Activated T-cell treated with anti-CD3 and anti-CD28 coated beads, Interleukin-2, amount 50 U/mL, for 4 hours (primary cell): ENCODE data around the gene PIAS2. TPM values are rescaled to one million over a fixed set of nuclear protein-coding genes. Genes with fewer than 3 reads are reported as not detected.
A peak's percentile ranks its signal among the peaks of the same experiment; 100 is the strongest.

ENCODE experiments used
- ATAC-seq, 2 donors: fragments of 200-7000 bp; cut with Tn5 transposase; one replicate each; pipeline ENCODE4 v1.10.0; 2021
- DNase-seq: peaks from one replicate; pipeline ENCODE4 v3.0.0-alpha.2; 2020
- H3K27me3 Mint-ChIP-seq: one replicate; pipeline ENCODE4 v1.8.0; 2021; ENCODE audit warnings: low read depth, mixed read lengths
- H3K36me3 Mint-ChIP-seq: one replicate; pipeline ENCODE4 v1.8.0; 2022; ENCODE audit warnings: mixed read lengths; ENCODE audit not compliant: insufficient read depth
- H3K4me1 Mint-ChIP-seq: one replicate; pipeline ENCODE4 v1.8.0; 2021; ENCODE audit warnings: low read depth, mixed read lengths
- H3K4me3 Mint-ChIP-seq: one replicate; pipeline ENCODE4 v1.8.0; 2021; ENCODE audit warnings: mild to moderate bottlenecking, moderate library complexity, mixed read lengths
- H3K9me3 Mint-ChIP-seq: one replicate; pipeline ENCODE4 v1.8.0; 2021; ENCODE audit warnings: mixed read lengths
- total RNA-seq, 3 donors: library from RNA; stranded (reverse); gene quantifications; one replicate each; pipeline ENCODE4 v1.2.1, GENCODE V29; 2021

PIAS2 gene
- total RNA-seq, 3 donors from 2014 or later = 20.1 to 22.6 (median 21.0) TPM

DNA sequence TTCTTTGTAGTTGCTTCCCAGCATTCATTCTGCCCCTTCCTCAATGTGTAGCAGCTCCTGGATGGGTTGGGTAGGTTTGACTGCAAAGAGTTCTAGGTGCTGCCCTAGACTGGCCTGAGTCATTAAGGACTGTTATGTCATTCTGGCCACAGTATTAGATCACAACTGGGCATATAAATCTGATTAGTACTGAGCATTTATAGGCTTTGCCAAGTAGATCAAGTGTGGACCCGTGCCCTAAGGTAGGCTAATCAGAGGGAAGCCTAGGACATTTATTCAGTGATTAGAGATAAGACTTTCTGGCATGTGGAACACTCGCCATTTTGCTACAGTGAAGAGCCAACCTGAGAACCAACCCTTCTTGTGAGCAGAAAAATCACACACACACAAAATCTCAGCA is 2.8 kb upstream of the PIAS2 start:
- peaks cover 26% of the 10 kb centered on the region for H3K4me1 Mint-ChIP-seq
- H3K27me3 Mint-ChIP-seq = no peaks in the 10 kb centered on the region
- H3K9me3 Mint-ChIP-seq = peaks cover 3% of the 10 kb centered on the region
- no peak overlapping the region for H3K4me3 Mint-ChIP-seq
- ATAC-seq (no peak), DNase-seq (no peak)
- no peaks in the 10 kb centered on the region for H3K36me3 Mint-ChIP-seq

GRCh38 chr18:46917803-46918600 is 695 bp upstream of the PIAS2 start:
- H3K4me3 Mint-ChIP-seq = peak overlapping the region; percentile 85
- H3K36me3 Mint-ChIP-seq = no peaks in the 10 kb centered on the region
- no peak for ATAC-seq

GRCh38 chr18:46916551-46917107 is 678 bp downstream of the PIAS2 start:
- H3K4me1 Mint-ChIP-seq = peaks cover 43% of the 10 kb centered on the region
- ATAC-seq = peak; percentile 52 to 59
- no peaks in the 10 kb centered on the region for H3K9me3 Mint-ChIP-seq
- H3K27me3 Mint-ChIP-seq = no peaks in the 10 kb centered on the region
- no peak for DNase-seq
- H3K36me3 Mint-ChIP-seq = no peaks in the 10 kb centered on the region
- H3K4me3 Mint-ChIP-seq = peak overlapping the region; percentile 86

More at GRCh38 chr18:46917803-46918600, 695 bp upstream of the PIAS2 start:
- no peaks in the 10 kb centered on the region for H3K9me3 Mint-ChIP-seq
- peaks cover 40% of the 10 kb centered on the region for H3K4me1 Mint-ChIP-seq
- no peaks in the 10 kb centered on the region for H3K27me3 Mint-ChIP-seq
- DNase-seq = no peak

- H3K9me3 Mint-ChIP-seq = no peaks in the 10 kb centered on the region
- peaks cover 43% of the 10 kb centered on the region for H3K4me1 Mint-ChIP-seq
- no peak for DNase-seq
- peak overlapping the region; percentile 86 for H3K4me3 Mint-ChIP-seq
- no peak for ATAC-seq
- no peaks in the 10 kb centered on the region for H3K36me3 Mint-ChIP-seq
- no peaks in the 10 kb centered on the region for H3K27me3 Mint-ChIP-seq
These were observed 1.3 kb downstream of the PIAS2 start for GRCh38 chr18:46915800-46916550.

GRCh38 chr18:46910856-46911255 is 6.5 kb downstream of the PIAS2 start:
- Mint-ChIP-seq H3K36me3 (peaks cover 8% of the 10 kb centered on the region), H3K27me3 (no peaks in the 10 kb centered on the region), H3K4me1 (peaks cover 36% of the 10 kb centered on the region), H3K9me3 (no peaks in the 10 kb centered on the region), H3K4me3 (no peak overlapping the region)
- DNase-seq = no peak
- ATAC-seq = no peak

DNA sequence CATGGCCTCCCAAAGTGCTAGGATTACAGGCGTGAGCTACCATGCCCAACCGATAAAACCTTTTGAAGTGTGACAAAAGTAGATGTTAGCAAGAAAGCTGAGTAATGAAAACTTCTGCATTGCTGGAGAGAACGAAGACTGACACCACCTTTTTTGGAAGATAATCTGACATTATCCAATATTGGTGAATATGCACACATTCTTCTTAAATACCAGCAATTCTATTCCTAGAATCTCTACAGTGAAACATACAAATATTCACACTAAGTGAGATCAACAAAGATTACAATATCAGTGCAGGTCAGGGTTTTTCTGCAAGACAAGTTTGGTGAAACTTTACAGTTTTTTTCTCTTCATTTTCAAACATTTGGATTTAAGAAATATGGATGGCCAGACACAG is 7.8 kb downstream of the PIAS2 start:
- Mint-ChIP-seq H3K4me3 (no peak overlapping the region), H3K9me3 (no peaks in the 10 kb centered on the region), H3K4me1 (peaks cover 29% of the 10 kb centered on the region), H3K36me3 (peaks cover 8% of the 10 kb centered on the region), H3K27me3 (no peaks in the 10 kb centered on the region)
- ATAC-seq = no peak
- DNase-seq = no peak

GRCh38 chr18:46903406-46903805 is 13.9 kb downstream of the PIAS2 start:
- DNase-seq = no peak
- no peak overlapping the region for H3K4me3 Mint-ChIP-seq
- peaks cover 22% of the 10 kb centered on the region for H3K4me1 Mint-ChIP-seq
- H3K27me3 Mint-ChIP-seq = no peaks in the 10 kb centered on the region
- H3K9me3 Mint-ChIP-seq = no peaks in the 10 kb centered on the region
- peaks cover 22% of the 10 kb centered on the region for H3K36me3 Mint-ChIP-seq
- ATAC-seq = no peak

DNA sequence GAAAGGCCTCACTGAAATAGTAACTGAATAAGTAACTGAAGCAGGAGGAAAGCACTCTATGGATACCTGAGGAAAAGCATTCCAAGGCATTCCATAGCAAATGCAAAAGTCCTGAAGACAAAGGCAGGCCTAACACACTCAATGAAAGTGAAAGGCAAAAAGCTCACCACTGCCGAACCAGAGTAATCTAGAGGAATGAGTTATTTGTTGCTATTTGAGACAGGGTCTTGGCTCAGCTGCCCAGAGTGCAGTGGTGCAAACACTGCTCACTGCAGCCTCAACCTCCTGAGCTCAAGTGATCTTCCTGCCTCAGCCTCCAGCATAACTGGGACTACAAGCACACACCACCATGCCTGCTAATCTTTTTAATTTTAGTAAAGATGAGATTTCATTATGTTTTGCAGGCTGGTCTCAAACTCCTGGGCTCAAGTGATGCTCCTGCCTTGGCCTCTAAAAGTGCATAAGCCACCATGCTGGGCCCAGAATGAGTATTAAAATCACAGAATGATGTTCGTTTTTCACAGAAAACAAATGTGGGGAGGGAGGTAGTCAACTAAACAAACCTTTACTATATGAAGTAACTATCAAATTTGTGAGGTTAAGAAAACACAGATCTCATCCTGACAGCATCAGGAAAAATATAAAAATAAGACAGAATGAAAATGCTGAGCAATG is 17.9 kb downstream of the PIAS2 start:
- no peaks in the 10 kb centered on the region for H3K9me3 Mint-ChIP-seq
- peaks cover 11% of the 10 kb centered on the region for H3K4me1 Mint-ChIP-seq
- ATAC-seq = no peak
- H3K36me3 Mint-ChIP-seq = peaks cover 23% of the 10 kb centered on the region
- no peak overlapping the region for H3K4me3 Mint-ChIP-seq
- no peaks in the 10 kb centered on the region for H3K27me3 Mint-ChIP-seq
- DNase-seq = no peak

- H3K36me3 Mint-ChIP-seq = peaks cover 29% of the 10 kb centered on the region
- peaks cover 35% of the 10 kb centered on the region for H3K4me1 Mint-ChIP-seq
- H3K27me3 Mint-ChIP-seq = no peaks in the 10 kb centered on the region
- peaks cover 7% of the 10 kb centered on the region for H3K9me3 Mint-ChIP-seq
- H3K4me3 Mint-ChIP-seq = no peak overlapping the region
- DNase-seq (no peak), ATAC-seq (no peak)
These were observed 23.2 kb downstream of the PIAS2 start for GRCh38 chr18:46894124-46894523.

GRCh38 chr18:46893360-46893759 is 23.9 kb downstream of the PIAS2 start:
- H3K9me3 Mint-ChIP-seq = peaks cover 15% of the 10 kb centered on the region
- no peaks in the 10 kb centered on the region for H3K27me3 Mint-ChIP-seq
- H3K4me3 Mint-ChIP-seq = no peak overlapping the region
- H3K4me1 Mint-ChIP-seq = peaks cover 35% of the 10 kb centered on the region
- no peak for DNase-seq
- H3K36me3 Mint-ChIP-seq = peaks cover 36% of the 10 kb centered on the region
- no peak for ATAC-seq

DNA sequence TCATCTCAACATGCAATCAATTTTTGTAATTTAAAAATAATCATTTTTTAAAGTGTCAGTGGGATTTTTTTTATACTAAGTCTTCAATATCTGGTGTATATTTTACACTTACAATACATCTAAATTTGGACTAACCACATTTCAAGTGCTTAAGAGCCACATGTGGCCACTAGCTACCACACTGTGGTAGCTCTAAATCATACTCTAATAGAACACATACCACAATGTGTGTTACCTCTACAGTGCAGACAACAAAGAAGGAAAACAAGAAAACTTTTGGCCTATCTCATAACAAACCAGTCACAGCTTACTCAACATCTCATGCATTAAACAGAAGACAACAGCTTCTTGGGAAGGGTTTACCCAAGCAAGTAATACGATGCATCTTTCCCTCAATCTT is 24.5 kb downstream of the PIAS2 start:
- H3K4me3 Mint-ChIP-seq = no peak overlapping the region
- DNase-seq (no peak), ATAC-seq (no peak)
- H3K4me1 Mint-ChIP-seq = peaks cover 34% of the 10 kb centered on the region
- H3K36me3 Mint-ChIP-seq = peaks cover 39% of the 10 kb centered on the region
- no peaks in the 10 kb centered on the region for H3K27me3 Mint-ChIP-seq
- H3K9me3 Mint-ChIP-seq = peaks cover 16% of the 10 kb centered on the region

DNA sequence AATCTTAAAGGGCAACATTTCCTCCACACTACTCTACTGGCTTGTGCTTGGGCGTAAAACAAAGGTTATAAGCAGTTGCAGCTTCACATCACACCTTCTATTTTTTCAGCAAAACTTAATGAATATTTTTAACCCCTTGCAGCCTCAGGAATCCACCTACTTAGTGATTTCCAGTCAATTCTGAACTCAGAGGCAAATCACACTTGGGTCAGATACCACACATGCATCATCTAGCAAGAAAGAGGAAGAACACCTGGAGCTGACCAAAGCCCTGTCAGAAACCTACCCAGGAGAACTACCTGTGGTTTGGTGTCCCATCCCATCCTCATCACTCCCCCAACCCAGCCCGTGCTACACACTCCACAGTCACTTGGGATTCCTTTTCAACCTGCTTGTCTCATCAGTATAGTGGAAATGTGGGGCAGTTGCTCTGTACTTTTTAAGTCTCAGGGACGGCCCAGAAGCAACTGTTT is 25.5 kb downstream of the PIAS2 start:
- Mint-ChIP-seq H3K4me3 (no peak overlapping the region), H3K27me3 (no peaks in the 10 kb centered on the region), H3K4me1 (peaks cover 31% of the 10 kb centered on the region), H3K9me3 (peaks cover 16% of the 10 kb centered on the region), H3K36me3 (peaks cover 40% of the 10 kb centered on the region)
- ATAC-seq (peak; percentile 23 to 43), DNase-seq (no peak)

GRCh38 chr18:46888965-46889364 is 28.3 kb downstream of the PIAS2 start:
- Mint-ChIP-seq H3K27me3 (no peaks in the 10 kb centered on the region), H3K36me3 (peaks cover 34% of the 10 kb centered on the region), H3K4me1 (peaks cover 28% of the 10 kb centered on the region), H3K9me3 (peaks cover 16% of the 10 kb centered on the region), H3K4me3 (no peak overlapping the region)
- ATAC-seq = no peak
- DNase-seq = no peak

DNA sequence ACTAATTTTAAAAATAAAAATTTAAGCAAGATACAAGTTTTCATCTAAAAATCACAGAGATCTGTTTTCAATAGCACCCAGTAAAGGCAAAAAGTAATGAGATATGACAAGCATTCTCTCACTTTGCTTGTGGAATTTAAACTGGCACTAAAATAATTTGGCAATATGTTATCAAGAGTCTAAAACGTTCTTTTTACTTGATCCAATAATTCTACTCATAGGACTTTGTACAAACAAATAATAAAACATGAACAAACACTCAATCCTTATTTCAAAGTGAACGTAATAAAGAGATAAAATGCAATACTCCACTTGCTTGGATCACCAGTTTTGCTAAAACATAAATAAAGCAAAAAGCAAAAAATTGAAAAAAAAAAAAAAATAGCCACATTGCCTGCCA is 30.4 kb downstream of the PIAS2 start:
- H3K27me3 Mint-ChIP-seq = no peaks in the 10 kb centered on the region
- H3K36me3 Mint-ChIP-seq = peaks cover 32% of the 10 kb centered on the region
- ATAC-seq (no peak), DNase-seq (no peak)
- H3K4me3 Mint-ChIP-seq = no peak overlapping the region
- peaks cover 13% of the 10 kb centered on the region for H3K4me1 Mint-ChIP-seq
- H3K9me3 Mint-ChIP-seq = peaks cover 16% of the 10 kb centered on the region
